ENCODE data around the gene CCDC86. TPM values are rescaled to one million over a fixed set of nuclear protein-coding genes. Genes with fewer than 3 reads are reported as not detected.
A peak's percentile ranks its signal among the peaks of the same experiment; 100 is the strongest.

The CCDC86 gene, protein sequence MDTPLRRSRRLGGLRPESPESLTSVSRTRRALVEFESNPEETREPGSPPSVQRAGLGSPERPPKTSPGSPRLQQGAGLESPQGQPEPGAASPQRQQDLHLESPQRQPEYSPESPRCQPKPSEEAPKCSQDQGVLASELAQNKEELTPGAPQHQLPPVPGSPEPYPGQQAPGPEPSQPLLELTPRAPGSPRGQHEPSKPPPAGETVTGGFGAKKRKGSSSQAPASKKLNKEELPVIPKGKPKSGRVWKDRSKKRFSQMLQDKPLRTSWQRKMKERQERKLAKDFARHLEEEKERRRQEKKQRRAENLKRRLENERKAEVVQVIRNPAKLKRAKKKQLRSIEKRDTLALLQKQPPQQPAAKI
- 35.1 and 37.2 TPM in 2 replicates for polyA plus RNA-seq (2013)

GRCh38 chr11:60841797-60842667 is at the start of gene CCDC86:
TSS of gene CCDC86 (plus strand) at chr11:60842113. CDS start at chr11:60842125, 12 bp downstream.
- Histone ChIP-seq H3K79me2 (ENCODE audit: control insufficient read depth, insufficient read depth, low read length, poor library complexity) (peaks cover 9% of the 10 kb centered on the region), H2BK5ac (ENCODE audit: low read depth, low read length, poor library complexity) (peak within 1 kb of the TSS; percentile 11), H2AK5ac (ENCODE audit: low read length) (peak within 1 kb of the TSS; percentile 14), H3K23ac (ENCODE audit: low read length) (no peak within 1 kb of the TSS), H2BK120ac (ENCODE audit: insufficient read depth, low read length, poor library complexity) (peak within 1 kb of the TSS; percentile 13), H4K91ac (ENCODE audit: low read depth, low read length) (peak within 1 kb of the TSS; percentile 70), H3K18ac (ENCODE audit: low read length) (peak within 1 kb of the TSS; percentile 50), H2BK12ac (ENCODE audit: low read length) (no peak within 1 kb of the TSS), H3K9me3 (ENCODE audit: insufficient read depth, low read depth, low read length) (no peaks in the 10 kb centered on the region), H3K14ac (ENCODE audit: low read length) (peak within 1 kb of the TSS; percentile 38), H3K4ac (ENCODE audit: low read depth, low read length) (peak within 1 kb of the TSS; percentile 35), H4K12ac (ENCODE audit: low read depth, low read length) (peak within 1 kb of the TSS; percentile 49), H3K9ac (ENCODE audit: low read length) (peak within 1 kb of the TSS; percentile 95), H3K4me3 (ENCODE audit: low read depth, low read length) (peak within 1 kb of the TSS; percentile 95), H3K4me2 (ENCODE audit: low read length) (peak within 1 kb of the TSS; percentile 100), H3K4me1 (ENCODE audit: control insufficient read depth in 1 of 2, insufficient read depth in 2 of 2, low read length in 2 of 2) (peaks cover 8 to 23% of the 10 kb centered on the region in 2 experiments), H3K27ac (ENCODE audit: low read depth, low read length) (peak within 1 kb of the TSS; percentile 50), H3K27me3 (ENCODE audit: insufficient read depth, low read length) (no peaks in the 10 kb centered on the region), H3K79me1 (ENCODE audit: low read length) (peaks cover 11% of the 10 kb centered on the region), H4K8ac (ENCODE audit: low read depth, low read length) (peak within 1 kb of the TSS; percentile 72), H2AFZ (ENCODE audit: insufficient read depth, low read length, poor library complexity) (peak within 1 kb of the TSS; percentile 67), H3K36me3 (ENCODE audit: control insufficient read depth in 1 of 2, insufficient read depth in 2 of 2, low read length in 2 of 2) (peaks cover 0 to 3% of the 10 kb centered on the region in 2 experiments)
- peak; percentile 94 to 97 for DNase-seq
- WGBS (ENCODE audit: extremely low coverage, insufficient coverage, insufficient read length), result no CpG with 5 or more reads among the region's 57 CpGs

DNA sequence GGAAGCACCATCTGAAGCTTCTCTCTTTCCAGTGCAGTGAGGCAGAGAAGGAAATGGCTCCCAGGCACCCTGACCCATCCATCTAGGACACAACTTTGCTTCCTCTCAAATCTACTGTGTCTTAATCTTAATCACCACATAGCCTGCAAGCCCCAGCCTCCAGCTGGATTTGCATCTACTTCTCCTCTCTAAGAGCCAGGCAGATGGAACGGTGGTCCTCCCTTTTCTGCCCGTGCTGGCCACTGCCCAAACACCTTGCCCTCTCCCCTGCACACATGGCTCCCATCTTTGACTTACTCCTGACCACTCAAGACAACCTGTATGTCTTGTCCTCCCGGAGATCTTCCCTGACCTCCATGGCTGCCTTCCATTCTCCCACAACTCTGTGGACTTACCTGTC is 49.4 kb upstream of the CCDC86 start:
- no peak overlapping the region for H2BK120ac ChIP-seq (ENCODE audit: insufficient read depth, low read length, poor library complexity)
- no peak overlapping the region for H2BK12ac ChIP-seq (ENCODE audit: low read length)
- H3K79me2 ChIP-seq (ENCODE audit: control insufficient read depth, insufficient read depth, low read length, poor library complexity), result no peaks in the 10 kb centered on the region
- no peak overlapping the region for H4K91ac ChIP-seq (ENCODE audit: low read depth, low read length)
- H3K23ac ChIP-seq (ENCODE audit: low read length), result no peak overlapping the region
- DNase-seq, result no peak
- H2BK5ac ChIP-seq (ENCODE audit: low read depth, low read length, poor library complexity), result no peak overlapping the region
- H3K79me1 ChIP-seq (ENCODE audit: low read length), result no peaks in the 10 kb centered on the region
- no peak overlapping the region for H3K4me3 ChIP-seq (ENCODE audit: low read depth, low read length)
- no peak overlapping the region for H3K9ac ChIP-seq (ENCODE audit: low read length)
- no peak overlapping the region for H3K4me2 ChIP-seq (ENCODE audit: low read length)
- no peak overlapping the region for H4K8ac ChIP-seq (ENCODE audit: low read depth, low read length)
- no peak overlapping the region for H2AFZ ChIP-seq (ENCODE audit: insufficient read depth, low read length, poor library complexity)
- H3K9me3 ChIP-seq (ENCODE audit: insufficient read depth, low read depth, low read length), result peaks cover 39% of the 10 kb centered on the region
- no peaks in the 10 kb centered on the region for H3K4me1 ChIP-seq (ENCODE audit: control insufficient read depth in 1 of 2, insufficient read depth in 2 of 2, low read length in 2 of 2)
- no peak overlapping the region for H3K27ac ChIP-seq (ENCODE audit: low read depth, low read length)
- no peak overlapping the region for H3K14ac ChIP-seq (ENCODE audit: low read length)
- no peaks in the 10 kb centered on the region for H3K27me3 ChIP-seq (ENCODE audit: insufficient read depth, low read length)
- H4K12ac ChIP-seq (ENCODE audit: low read depth, low read length), result no peak overlapping the region
- H2AK5ac ChIP-seq (ENCODE audit: low read length), result no peak overlapping the region
- H3K18ac ChIP-seq (ENCODE audit: low read length), result no peak overlapping the region
- no peaks in the 10 kb centered on the region for H3K36me3 ChIP-seq (ENCODE audit: control insufficient read depth in 1 of 2, insufficient read depth in 2 of 2, low read length in 2 of 2)
- H3K4ac ChIP-seq (ENCODE audit: low read depth, low read length), result no peak overlapping the region
- no CpG with 5 or more reads among the region's 3 CpGs for WGBS (ENCODE audit: extremely low coverage, insufficient coverage, insufficient read length)

- Histone ChIP-seq H3K4me3 (ENCODE audit: low read depth, low read length) (no peak overlapping the region), H3K27me3 (ENCODE audit: insufficient read depth, low read length) (no peaks in the 10 kb centered on the region), H4K8ac (ENCODE audit: low read depth, low read length) (no peak overlapping the region), H3K79me1 (ENCODE audit: low read length) (no peaks in the 10 kb centered on the region), H3K79me2 (ENCODE audit: control insufficient read depth, insufficient read depth, low read length, poor library complexity) (no peaks in the 10 kb centered on the region), H2BK12ac (ENCODE audit: low read length) (no peak overlapping the region), H3K23ac (ENCODE audit: low read length) (no peak overlapping the region), H3K36me3 (ENCODE audit: control insufficient read depth in 1 of 2, insufficient read depth in 2 of 2, low read length in 2 of 2) (no peaks in the 10 kb centered on the region), H3K27ac (ENCODE audit: low read depth, low read length) (no peak overlapping the region), H2AK5ac (ENCODE audit: low read length) (no peak overlapping the region), H3K9me3 (ENCODE audit: insufficient read depth, low read depth, low read length) (peaks cover 40% of the 10 kb centered on the region), H3K18ac (ENCODE audit: low read length) (no peak overlapping the region), H3K4me1 (ENCODE audit: control insufficient read depth in 1 of 2, insufficient read depth in 2 of 2, low read length in 2 of 2) (no peaks in the 10 kb centered on the region), H2BK120ac (ENCODE audit: insufficient read depth, low read length, poor library complexity) (no peak overlapping the region), H2BK5ac (ENCODE audit: low read depth, low read length, poor library complexity) (no peak overlapping the region), H3K9ac (ENCODE audit: low read length) (no peak overlapping the region), H4K91ac (ENCODE audit: low read depth, low read length) (no peak overlapping the region), H2AFZ (ENCODE audit: insufficient read depth, low read length, poor library complexity) (no peak overlapping the region), H3K14ac (ENCODE audit: low read length) (no peak overlapping the region), H4K12ac (ENCODE audit: low read depth, low read length) (no peak overlapping the region), H3K4ac (ENCODE audit: low read depth, low read length) (no peak overlapping the region), H3K4me2 (ENCODE audit: low read length) (no peak overlapping the region)
- DNase-seq, result no peak
- WGBS (ENCODE audit: extremely low coverage, insufficient coverage, insufficient read length), result no CpG with 5 or more reads among the region's 6 CpGs
Observed at GRCh38 chr11:60795291-60795690, 46.6 kb upstream of the CCDC86 start.

GRCh38 chr11:60797846-60798630 is 43.9 kb upstream of the CCDC86 start:
- no peak overlapping the region for H4K91ac ChIP-seq (ENCODE audit: low read depth, low read length)
- no peak overlapping the region for H3K23ac ChIP-seq (ENCODE audit: low read length)
- H4K8ac ChIP-seq (ENCODE audit: low read depth, low read length), result no peak overlapping the region
- H3K18ac ChIP-seq (ENCODE audit: low read length), result no peak overlapping the region
- no peak overlapping the region for H2BK120ac ChIP-seq (ENCODE audit: insufficient read depth, low read length, poor library complexity)
- no peaks in the 10 kb centered on the region for H3K27me3 ChIP-seq (ENCODE audit: insufficient read depth, low read length)
- H2BK5ac ChIP-seq (ENCODE audit: low read depth, low read length, poor library complexity), result no peak overlapping the region
- no peak overlapping the region for H3K14ac ChIP-seq (ENCODE audit: low read length)
- H3K36me3 ChIP-seq (ENCODE audit: control insufficient read depth in 1 of 2, insufficient read depth in 2 of 2, low read length in 2 of 2), result no peaks in the 10 kb centered on the region
- no peak for DNase-seq
- no peaks in the 10 kb centered on the region for H3K4me1 ChIP-seq (ENCODE audit: control insufficient read depth in 1 of 2, insufficient read depth in 2 of 2, low read length in 2 of 2)
- H4K12ac ChIP-seq (ENCODE audit: low read depth, low read length), result no peak overlapping the region
- peaks cover 15% of the 10 kb centered on the region for H3K9me3 ChIP-seq (ENCODE audit: insufficient read depth, low read depth, low read length)
- H3K4ac ChIP-seq (ENCODE audit: low read depth, low read length), result no peak overlapping the region
- no CpG with 5 or more reads among the region's 17 CpGs for WGBS (ENCODE audit: extremely low coverage, insufficient coverage, insufficient read length)
- no peak overlapping the region for H3K4me2 ChIP-seq (ENCODE audit: low read length)
- no peak overlapping the region for H3K4me3 ChIP-seq (ENCODE audit: low read depth, low read length)
- no peaks in the 10 kb centered on the region for H3K79me2 ChIP-seq (ENCODE audit: control insufficient read depth, insufficient read depth, low read length, poor library complexity)
- no peak overlapping the region for H2AK5ac ChIP-seq (ENCODE audit: low read length)
- no peak overlapping the region for H2BK12ac ChIP-seq (ENCODE audit: low read length)
- H2AFZ ChIP-seq (ENCODE audit: insufficient read depth, low read length, poor library complexity), result no peak overlapping the region
- no peaks in the 10 kb centered on the region for H3K79me1 ChIP-seq (ENCODE audit: low read length)
- H3K9ac ChIP-seq (ENCODE audit: low read length), result no peak overlapping the region
- H3K27ac ChIP-seq (ENCODE audit: low read depth, low read length), result no peak overlapping the region
